GM18951 (cell line): ENCODE measurements around the gene TRIM41.

Experiments used
- POLR2A ChIP-seq: IDR thresholded peaks from 4 replicates; pipeline ENCODE4 v1.6.1; 2011; ENCODE audit warnings: mild to moderate bottlenecking; ENCODE audit not compliant: insufficient read length, insufficient read depth; ENCODE audit errors: extremely low read depth
- in situ Hi-C: fragments of 300-500 bp; cut with MboI; formaldehyde crosslinking; loops from one replicate; pipeline ENCODE4 v1.12.0; 2022; ENCODE audit warnings: low sequenced_read_pairs, mixed read lengths, inconsistent platforms; ENCODE audit not compliant: unreplicated experiment

Gene TRIM41

DNA sequence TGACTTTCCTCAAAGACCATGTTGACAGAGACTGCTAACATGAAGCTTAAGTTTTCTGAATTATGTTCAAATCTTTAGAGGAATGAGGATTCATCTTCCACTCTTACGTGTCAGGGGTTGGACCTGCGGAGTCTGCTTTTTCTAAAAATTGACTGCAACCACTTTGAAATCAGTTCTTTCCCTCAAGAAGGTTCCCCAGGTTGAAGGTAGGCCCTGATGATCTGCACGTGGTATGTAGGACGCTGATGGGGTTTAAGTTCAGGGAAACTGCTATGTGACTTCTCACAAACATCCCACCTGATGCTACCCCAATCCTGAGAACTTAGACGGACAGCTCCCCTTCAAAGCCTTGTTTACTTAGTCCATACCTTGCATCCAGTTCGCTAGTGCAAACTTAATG is 13.4 kb downstream of the TRIM41 start:
- in situ Hi-C loops: no loop called here
- no peak for TF ChIP-seq POLR2A

DNA sequence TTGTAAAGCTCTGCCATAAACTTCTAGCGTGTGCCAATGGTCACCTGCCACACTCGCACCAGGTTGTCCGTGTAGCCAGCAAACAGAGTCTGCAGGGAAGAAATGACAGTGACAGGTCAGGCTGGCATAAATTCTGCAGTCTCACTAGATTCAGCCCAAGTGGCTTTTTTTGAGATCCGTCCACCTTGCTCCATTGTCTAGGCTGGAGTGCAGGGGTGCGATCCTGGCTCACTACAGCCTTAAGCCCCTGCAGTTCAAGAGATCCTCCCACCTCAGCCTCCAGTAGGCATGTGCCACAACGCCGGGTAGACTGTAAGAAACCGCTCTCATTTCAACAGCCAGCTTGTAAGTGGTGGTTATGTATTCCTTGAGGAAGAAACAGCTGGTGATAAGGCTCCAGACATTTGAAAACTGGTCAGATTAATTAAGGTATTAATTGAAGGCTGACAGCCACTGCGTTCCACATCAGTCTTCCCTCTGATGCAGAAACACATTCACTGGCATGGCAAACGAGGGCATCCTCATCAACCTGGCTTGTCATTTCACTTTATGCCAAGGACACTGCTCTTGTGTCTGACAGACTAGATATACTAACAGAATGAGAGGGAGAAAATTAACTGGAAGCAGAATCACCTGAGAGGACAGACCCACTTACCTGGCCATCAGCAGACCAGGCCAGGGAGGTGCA is 14.0 kb downstream of the TRIM41 start:
- TF ChIP-seq POLR2A: no peak

DNA sequence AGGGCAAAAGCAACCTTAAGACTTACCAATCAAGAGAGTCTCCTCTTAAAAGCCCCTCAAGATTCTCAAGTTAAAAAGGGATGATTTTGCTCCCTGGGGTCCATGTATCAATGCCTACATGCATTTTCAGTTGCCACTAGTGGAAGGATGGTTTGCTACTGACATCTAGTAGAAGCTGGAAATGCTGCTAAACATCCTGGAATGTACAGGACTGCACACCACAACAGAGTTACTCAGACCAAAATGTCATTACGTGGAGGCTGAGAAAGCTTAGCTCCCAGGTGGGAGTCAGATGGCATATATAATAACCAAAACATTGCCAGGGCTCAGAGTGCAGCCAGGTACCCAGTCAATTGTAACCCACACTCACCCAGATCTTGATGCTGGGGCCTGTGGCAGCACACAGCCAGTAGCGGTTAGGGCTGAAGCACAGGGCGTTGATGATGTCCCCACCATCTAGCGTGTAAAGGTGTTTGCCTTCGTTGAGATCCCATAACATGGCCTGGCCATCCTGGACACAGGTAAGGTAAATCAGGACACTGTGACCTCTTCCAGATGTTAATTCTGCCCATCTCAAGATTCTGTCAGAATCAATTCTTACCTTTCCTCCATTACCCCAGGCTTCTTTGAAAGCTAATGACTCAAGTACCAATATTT is 14.8 kb downstream of the TRIM41 start:
- no peak for TF ChIP-seq POLR2A
- in situ Hi-C loops: no loop called here

More for the DNA sequence above, 14.0 kb downstream of the TRIM41 start:
- in situ Hi-C loops: no loop called here

DNA sequence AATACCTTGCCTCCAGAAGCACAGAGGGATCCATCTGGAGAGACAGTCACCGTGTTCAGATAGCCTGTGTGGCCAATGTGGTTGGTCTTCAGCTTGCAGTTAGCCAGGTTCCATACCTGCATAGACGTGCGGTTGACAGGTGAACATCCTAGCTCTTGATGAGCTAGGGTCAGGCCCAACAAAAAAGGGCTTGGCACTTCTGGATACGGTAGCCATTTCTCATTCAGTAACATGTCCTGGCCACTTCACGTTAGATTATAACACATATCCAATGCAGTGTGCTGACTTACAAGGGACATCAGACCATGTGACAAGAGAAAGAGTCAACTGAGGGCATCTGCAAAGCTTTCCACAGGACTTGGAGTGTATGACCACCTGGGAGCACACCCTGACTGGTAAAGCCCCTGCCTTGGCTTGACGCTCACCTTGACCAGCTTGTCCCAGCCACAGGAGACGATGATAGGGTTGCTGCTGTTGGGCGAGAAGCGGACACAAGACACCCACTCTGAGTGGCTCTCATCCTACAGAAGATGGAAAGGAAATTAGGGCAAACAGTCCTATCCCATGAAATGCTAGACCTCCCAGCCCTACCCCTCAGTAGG is 16.1 kb downstream of the TRIM41 start:
- in situ Hi-C loops: no loop called here
- TF ChIP-seq POLR2A: no peak

DNA sequence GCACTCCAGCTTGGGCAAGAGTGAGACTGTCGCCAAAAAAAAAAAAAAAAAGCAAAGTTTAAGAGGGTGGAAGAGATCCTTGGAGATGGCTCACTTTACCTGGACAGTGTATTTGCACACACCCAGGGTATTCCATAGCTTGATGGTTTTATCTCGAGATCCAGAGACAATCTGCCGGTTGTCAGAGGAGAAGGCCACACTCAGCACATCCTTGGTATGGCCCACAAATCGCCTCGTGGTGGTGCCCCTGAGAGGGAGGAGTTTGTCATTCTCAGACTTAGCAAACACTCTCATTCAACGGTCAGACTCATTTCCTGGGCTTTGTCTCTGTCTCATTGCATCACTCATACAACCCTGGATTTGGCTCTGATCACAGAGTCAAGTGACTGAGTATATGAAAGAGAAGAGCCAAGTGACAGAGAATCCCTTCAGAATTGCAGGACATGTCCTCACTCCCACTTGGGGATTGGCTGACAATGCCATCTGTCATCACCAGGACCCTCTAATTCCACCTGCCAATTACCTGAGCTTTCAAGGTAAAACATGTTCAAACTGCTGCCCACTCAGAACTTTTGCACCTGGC is 18.4 kb downstream of the TRIM41 start:
- in situ Hi-C loops: no loop called here
- peak; percentile 8 for TF ChIP-seq POLR2A

DNA sequence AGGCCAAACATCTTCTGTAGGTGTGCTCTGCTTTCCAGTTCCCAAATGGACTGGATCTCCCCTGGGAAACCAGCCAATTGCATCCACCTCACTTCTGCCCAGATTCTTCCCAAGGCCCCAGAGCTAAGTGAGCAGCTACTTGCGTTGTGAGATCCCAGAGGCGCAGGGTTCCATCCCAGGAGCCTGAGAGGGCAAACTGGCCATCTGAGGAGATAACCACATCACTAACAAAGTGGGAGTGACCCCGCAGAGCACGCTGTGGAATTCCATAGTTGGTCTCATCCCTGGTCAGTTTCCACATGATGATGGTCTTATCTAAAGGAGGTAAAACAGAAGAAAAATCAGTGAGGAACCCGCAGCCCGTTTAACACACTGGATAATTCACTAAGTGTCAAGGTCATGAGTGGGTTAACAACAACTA is 19.0 kb downstream of the TRIM41 start:
- in situ Hi-C loops: no loop called here
- TF ChIP-seq POLR2A: no peak

DNA sequence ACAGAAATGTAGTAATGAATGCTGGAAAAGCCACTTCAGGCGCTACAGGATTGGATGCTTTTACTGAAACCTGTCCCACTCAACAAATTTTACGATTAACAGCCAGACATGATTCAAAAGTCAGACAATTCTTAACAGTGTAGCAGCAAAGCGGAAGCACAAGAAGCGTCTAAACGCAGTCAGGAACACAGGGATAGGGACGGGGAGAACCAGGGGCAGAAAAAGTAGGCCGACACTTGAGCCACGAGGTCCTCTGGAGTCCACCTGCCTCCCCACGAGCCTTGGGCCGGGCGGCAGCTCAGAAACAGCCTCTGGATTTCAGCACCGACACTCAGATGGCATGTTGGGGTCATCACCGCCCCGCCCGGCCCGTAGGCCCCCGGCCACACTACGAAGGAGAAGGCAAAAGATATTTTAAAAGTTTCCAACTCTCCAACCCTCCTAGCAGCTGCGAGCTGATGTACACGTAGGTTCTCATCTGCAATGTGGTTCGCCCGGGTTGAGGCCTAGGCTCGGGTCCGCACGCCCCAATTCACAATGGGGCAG is 20.0 kb downstream of the TRIM41 start:
- in situ Hi-C loops: no loop called here
- no peak for TF ChIP-seq POLR2A

DNA sequence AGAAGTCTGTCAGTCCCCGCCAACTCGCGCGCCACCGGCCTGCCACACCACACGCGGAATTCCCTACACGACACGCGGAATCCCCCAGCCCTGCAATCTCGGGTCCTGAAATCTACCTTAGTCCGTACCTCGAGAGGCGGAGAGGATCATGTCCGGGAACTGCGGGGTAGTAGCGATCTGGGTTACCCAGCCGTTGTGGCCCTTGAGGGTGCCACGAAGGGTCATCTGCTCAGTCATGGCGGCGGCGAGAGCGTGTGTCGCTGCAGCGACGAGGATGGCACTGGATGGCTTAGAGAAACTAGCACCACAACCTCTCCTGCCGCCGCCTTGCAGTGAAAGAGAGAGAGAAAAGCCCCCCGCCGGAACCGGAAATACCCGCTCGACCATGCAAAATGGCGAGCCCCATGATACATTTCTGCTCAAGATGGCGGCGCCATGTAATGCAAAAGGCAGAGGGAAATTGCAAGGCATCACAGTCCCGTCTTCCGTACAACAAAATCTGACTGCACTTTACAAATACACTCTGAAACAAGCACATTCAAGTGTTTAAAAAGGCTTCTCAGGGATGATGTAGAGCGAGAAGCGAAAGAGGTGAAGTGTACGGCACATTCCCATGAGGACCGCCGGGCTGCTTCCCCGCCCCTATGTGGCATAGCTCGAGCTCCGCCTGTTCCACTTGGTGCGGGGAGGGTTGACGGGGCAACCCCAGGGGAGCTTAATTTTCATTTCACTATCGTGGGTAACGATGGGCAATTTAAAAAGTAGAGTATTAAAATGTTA is 20.7 kb downstream of the TRIM41 start, which contains the start of gene RACK1:
RACK1 (minus strand) TSS at position 343 of the 780 bp plus-strand sequence; CDS start at position 237, 106 bp downstream.
- in situ Hi-C loops: no loop called here
- TF ChIP-seq POLR2A: peak; percentile 97

DNA sequence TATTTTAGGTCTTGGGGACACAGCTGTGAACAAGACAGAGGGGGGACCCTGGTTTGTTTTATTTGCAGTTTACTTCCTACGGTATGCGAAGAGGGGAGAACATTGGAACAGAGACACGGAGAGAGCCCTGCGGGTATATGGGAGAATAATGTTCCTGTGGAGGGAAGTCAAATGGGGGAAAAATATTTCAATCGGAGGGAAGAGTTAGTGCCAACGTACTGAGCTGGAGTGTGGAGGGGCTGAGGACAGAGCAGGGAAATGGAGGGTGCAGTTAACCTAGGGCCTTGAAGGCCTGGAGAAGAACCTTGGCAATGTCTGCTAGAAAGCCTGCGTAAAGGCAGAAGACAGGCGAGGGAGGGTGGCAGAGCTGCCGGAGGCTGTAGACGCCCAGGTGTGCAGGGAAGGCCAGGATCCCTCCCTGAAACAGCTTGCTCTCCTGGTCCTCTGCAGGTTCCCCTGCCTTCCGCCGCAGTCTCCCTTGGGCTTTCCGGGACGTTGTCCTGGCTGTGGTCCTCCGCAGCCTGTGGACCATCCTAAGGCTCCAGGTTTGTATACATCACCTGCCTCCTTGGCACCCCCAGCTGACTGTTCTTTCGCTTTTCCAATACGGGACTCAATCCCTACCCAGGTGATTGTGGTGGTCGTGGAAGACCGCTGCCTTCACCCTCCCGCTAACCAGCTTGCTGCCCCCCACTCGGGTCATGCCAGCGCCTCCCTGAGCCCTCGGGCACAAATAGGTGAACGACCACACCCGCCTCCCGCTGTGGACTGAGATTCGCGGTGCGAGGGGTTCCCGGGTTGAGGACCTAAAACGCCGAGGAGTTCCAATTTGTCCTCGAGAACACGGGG is 22.6 kb downstream of the TRIM41 start:
- in situ Hi-C loops: no loop called here
- no peak for TF ChIP-seq POLR2A

DNA sequence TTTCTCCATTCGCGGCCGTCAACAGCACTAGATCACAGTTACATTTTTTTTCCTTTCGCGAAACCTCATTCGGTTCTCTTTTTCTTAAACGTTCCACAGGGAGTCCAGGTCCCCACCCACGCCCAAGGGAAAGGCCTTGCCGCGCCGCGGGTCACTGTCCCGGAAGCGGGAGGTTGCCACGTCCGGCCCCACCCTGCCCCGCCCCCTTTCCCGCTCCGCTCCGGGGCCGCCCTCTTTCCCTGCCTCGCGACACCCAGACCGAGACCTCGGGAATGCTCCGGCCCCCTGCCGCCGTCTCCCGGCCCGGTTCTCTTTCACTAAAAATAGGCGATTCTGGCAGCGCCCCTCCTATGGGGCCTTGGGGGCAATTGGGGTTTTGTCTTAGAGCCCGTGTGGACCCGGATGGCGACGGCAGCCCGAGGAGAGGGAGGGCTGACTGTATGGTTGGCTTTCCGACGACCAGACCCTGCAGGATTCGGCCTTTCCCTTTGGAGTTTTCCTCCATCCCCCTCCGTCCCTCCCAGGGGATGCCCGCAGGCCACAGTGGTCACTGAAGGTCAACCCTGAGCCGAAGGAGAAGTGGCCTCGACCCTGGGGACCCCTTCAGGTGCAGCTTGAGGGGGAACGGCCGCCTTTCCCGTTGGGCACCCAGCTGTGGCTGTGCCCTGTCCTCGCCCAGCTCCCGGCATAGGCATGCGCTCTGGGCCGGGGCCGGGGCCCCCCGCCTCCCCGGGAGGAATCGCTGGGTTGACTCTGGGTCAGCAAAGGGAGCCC is 23.4 kb downstream of the TRIM41 start:
- TF ChIP-seq POLR2A: peak; percentile 69
- in situ Hi-C loops: no loop called here

DNA sequence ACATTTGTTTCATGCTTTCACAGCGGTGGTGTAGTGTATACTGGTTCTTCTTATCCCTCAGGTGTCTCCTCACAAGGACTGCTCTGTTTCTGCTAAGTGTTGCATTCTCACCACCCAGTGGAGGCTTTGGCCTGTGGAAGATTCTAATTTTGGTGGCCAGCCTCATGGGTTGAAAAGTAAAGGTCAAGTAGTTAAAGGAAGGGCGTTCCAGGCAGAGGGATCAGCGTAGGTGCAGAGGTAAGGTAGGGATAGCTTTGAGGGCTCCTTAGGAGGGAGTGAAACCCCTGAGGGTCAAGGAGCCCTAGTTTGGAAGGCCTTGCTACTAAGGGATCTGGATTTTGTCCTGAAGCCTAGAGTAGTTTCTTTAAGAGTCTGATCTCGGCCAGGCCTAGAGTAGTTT is 25.2 kb downstream of the TRIM41 start:
- in situ Hi-C loops: no loop called here
- TF ChIP-seq POLR2A: no peak
